Lung (tissue), 12 donors: ENCODE results near the gene SNCA. TPM values are rescaled to one million over a fixed set of nuclear protein-coding genes. Genes with fewer than 3 reads are reported as not detected.

Experiments
- ATAC-seq: fragments of 200-7000 bp; cut with Tn5 transposase; one replicate; pipeline ENCODE4 v1.9.1; 2020; ENCODE audit warnings: moderate number of reproducible peaks; ENCODE audit not compliant: insufficient read depth, low FRiP score
- DNase-seq, 3 donors: peaks; one replicate each; pipeline ENCODE4 v3.0.0-alpha.2; 2013 to 2017
- H3K27ac ChIP-seq, 2 donors: one replicate each; pipeline ENCODE4 v1.5.1; 2013; ENCODE audit warnings: mild to moderate bottlenecking in 2 of 2, moderate library complexity in 2 of 2, control low read depth in 1 of 2, inconsistent platforms in 1 of 2, low read depth in 1 of 2, low read length in 1 of 2
- H3K27me3 ChIP-seq, 3 donors: one replicate each; pipeline ENCODE4 v1.5.1; 2013; ENCODE audit warnings: low read length in 2 of 3; ENCODE audit not compliant: control insufficient read depth in 3 of 3, insufficient read depth in 3 of 3
- H3K36me3 ChIP-seq, 4 donors: one replicate each; pipeline ENCODE4 v1.5.1; 2013; ENCODE audit warnings: low read length in 4 of 4, mild to moderate bottlenecking in 1 of 4, moderate library complexity in 1 of 4; ENCODE audit not compliant: control insufficient read depth in 4 of 4, insufficient read depth in 4 of 4
- H3K4me1 ChIP-seq, 5 donors: one replicate each; pipeline ENCODE4 v1.5.1; 2013; ENCODE audit warnings: low read length in 5 of 5, mild to moderate bottlenecking in 2 of 5, moderate library complexity in 1 of 5; ENCODE audit not compliant: control insufficient read depth in 5 of 5, insufficient read depth in 5 of 5
- H3K4me3 ChIP-seq: one replicate; pipeline ENCODE4 v1.5.1; 2013; ENCODE audit warnings: mild to moderate bottlenecking, control low read depth, moderate library complexity
- H3K9ac ChIP-seq, 2 donors: one replicate each; pipeline ENCODE4 v1.5.1; 2013; ENCODE audit warnings: low read length in 2 of 2, control low read depth in 1 of 2; ENCODE audit not compliant: insufficient read depth in 1 of 2
- H3K9me3 ChIP-seq, 4 donors: one replicate each; pipeline ENCODE4 v1.5.1; 2013; ENCODE audit warnings: low read length in 3 of 4, mild to moderate bottlenecking in 1 of 4, moderate library complexity in 1 of 4; ENCODE audit not compliant: control insufficient read depth in 4 of 4, insufficient read depth in 3 of 4
- WGBS, 2 donors: extraction: QIAGEN DNeasy Blood & Tissue Kit; methylation state at CpG; one replicate each; pipeline ENCODE4 v1.1.7; 2013; 5-methylcytosine and 5-hydroxymethylcytosine counted together
- polyA plus RNA-seq, 2 donors: library from polyadenylated mRNA; stranded (reverse); fragments of 200-250 nt; gene quantifications; one replicate each; pipeline ENCODE4 v1.2.1, GENCODE V29; 2013
- total RNA-seq, 2 donors: library from RNA; depleted of rRNA in 1 of 2; stranded (reverse); fragments of >200 nt in 1 of 2; gene quantifications; one replicate each; pipeline ENCODE4 v1.2.1, GENCODE V29; 2014 to 2021
- TF ChIP-seq, protein P1 (sequence below): IDR thresholded peaks from 2 replicates; pipeline ENCODE4 v1.5.1; 2012; ENCODE audit warnings: mild to moderate bottlenecking; ENCODE audit errors: control extremely low read depth, extremely low read depth
- donor health status: control.
- donor health status: control.
- donor health status: Bipolar disorder and iron deficiency.
- donor health status: healthy.
- donor health status: DM: yes; HTN: yes; CAD: no.

Gene SNCA
- total and polyA plus RNA-seq, 4 donors, result 7.1 to 60.4 (median 12.3) TPM

- TF ChIP-seq, protein P1, sequence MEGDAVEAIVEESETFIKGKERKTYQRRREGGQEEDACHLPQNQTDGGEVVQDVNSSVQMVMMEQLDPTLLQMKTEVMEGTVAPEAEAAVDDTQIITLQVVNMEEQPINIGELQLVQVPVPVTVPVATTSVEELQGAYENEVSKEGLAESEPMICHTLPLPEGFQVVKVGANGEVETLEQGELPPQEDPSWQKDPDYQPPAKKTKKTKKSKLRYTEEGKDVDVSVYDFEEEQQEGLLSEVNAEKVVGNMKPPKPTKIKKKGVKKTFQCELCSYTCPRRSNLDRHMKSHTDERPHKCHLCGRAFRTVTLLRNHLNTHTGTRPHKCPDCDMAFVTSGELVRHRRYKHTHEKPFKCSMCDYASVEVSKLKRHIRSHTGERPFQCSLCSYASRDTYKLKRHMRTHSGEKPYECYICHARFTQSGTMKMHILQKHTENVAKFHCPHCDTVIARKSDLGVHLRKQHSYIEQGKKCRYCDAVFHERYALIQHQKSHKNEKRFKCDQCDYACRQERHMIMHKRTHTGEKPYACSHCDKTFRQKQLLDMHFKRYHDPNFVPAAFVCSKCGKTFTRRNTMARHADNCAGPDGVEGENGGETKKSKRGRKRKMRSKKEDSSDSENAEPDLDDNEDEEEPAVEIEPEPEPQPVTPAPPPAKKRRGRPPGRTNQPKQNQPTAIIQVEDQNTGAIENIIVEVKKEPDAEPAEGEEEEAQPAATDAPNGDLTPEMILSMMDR, result no peak
- Histone ChIP-seq H3K4me3 (no peak overlapping the region), H3K9me3 (peaks cover 0 to 3% (median 0%) of the 10 kb centered on the region in 4 donors), H3K27ac (no peak overlapping the region), H3K4me1 (peaks cover 0 to 10% (median 5%) of the 10 kb centered on the region in 5 donors), H3K27me3 (no peaks in the 10 kb centered on the region), H3K36me3 (peaks cover 0 to 2% (median under 1%) of the 10 kb centered on the region in 4 donors), H3K9ac (no peak overlapping the region)
- ATAC-seq, result no peak
- WGBS, 2 donors, result 82 to 83% methylated on average over 1 of the region's 1 CpG
- DNase-seq, result no peak
Observed at GRCh38 chr4:89839558-89839957, 2.6 kb upstream of the SNCA start.

DNA sequence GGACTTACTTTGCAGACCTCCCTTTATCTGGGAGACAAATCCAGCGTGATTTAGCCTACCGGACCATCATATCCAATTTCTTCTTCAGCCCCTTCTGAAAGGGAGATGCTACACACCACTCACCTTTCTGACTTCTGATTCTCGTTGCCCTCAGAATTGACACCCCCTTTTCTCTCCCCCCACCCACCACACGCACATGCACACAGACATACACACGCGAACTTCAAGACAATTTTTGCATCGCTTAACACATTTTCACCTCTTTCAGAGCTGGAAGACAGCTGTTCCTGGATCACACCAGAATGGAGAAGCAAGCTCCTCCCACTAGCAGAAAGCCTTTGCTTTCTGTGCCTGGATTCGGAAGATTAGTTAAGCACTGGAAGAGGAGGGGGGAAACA, 1.0 kb upstream of the SNCA start:
- Histone ChIP-seq H3K4me1 (peaks cover 0 to 10% (median 5%) of the 10 kb centered on the region in 5 donors), H3K9me3 (peaks cover 0 to 3% (median 0%) of the 10 kb centered on the region in 4 donors), H3K9ac (peak overlapping the region in 1 of 2 donors; percentile 83), H3K36me3 (peaks cover 0 to 6% (median 2%) of the 10 kb centered on the region in 4 donors), H3K4me3 (no peak overlapping the region), H3K27ac (no peak overlapping the region), H3K27me3 (no peaks in the 10 kb centered on the region)
- ATAC-seq (no peak), DNase-seq (peak; percentile 22 to 81 (median 75))
- 1 to 3% methylated on average over 8 of the region's 8 CpGs for WGBS, 2 donors
- TF ChIP-seq, protein P1, result no peak

GRCh38 chr4:89837385-89837992, 528 bp upstream of the SNCA start:
- ATAC-seq (peak; percentile 52), DNase-seq (peak; percentile 58 to 87 (median 63))
- H3K27ac ChIP-seq, result peak overlapping the region in 1 of 2 donors; percentile 23
- H3K4me1 ChIP-seq, result peaks cover 0 to 10% (median 5%) of the 10 kb centered on the region in 5 donors
- H3K9ac ChIP-seq, result peak overlapping the region; percentile 67 to 83
- TF ChIP-seq, protein P1, result no peak
- H3K4me3 ChIP-seq, result peak overlapping the region; percentile 16
- peaks cover 0 to 6% (median 2%) of the 10 kb centered on the region in 4 donors for H3K36me3 ChIP-seq
- 1 to 2% methylated on average over 29 to 30 of the region's 30 CpGs for WGBS, 2 donors
- no peaks in the 10 kb centered on the region for H3K27me3 ChIP-seq
- peaks cover 0 to 3% (median 0%) of the 10 kb centered on the region in 4 donors for H3K9me3 ChIP-seq
